ENCODE results near the gene TSSK2.

DNA sequence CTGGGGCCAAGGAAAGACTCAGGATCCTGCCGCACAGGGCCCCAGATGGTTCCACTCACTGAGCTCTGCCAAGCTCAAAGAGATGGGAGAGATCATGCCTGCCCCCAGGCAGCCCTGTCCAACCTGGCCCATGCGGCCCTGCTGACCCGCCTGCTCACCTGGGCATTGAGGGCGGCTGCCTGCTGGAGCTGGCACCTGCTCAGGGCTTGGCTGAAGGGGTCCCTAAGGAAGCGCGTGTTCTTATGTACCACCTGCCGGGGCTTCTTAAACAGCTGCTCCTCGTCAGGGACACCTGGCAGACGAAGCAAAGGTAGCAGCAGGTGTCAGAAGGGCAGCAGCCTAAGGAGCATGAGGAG, 7.9 kb downstream of the TSSK2 start:
- no peak for TF ChIP-seq SIN3A (IDR thresholded peaks at IDR 0.05; ENCODE audit: borderline replicate concordance, insufficient read depth, low read depth, low read length)
- TF ChIP-seq, protein P1, sequence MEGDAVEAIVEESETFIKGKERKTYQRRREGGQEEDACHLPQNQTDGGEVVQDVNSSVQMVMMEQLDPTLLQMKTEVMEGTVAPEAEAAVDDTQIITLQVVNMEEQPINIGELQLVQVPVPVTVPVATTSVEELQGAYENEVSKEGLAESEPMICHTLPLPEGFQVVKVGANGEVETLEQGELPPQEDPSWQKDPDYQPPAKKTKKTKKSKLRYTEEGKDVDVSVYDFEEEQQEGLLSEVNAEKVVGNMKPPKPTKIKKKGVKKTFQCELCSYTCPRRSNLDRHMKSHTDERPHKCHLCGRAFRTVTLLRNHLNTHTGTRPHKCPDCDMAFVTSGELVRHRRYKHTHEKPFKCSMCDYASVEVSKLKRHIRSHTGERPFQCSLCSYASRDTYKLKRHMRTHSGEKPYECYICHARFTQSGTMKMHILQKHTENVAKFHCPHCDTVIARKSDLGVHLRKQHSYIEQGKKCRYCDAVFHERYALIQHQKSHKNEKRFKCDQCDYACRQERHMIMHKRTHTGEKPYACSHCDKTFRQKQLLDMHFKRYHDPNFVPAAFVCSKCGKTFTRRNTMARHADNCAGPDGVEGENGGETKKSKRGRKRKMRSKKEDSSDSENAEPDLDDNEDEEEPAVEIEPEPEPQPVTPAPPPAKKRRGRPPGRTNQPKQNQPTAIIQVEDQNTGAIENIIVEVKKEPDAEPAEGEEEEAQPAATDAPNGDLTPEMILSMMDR (IDR thresholded peaks at IDR 0.05): no peak
